ENCODE results near the gene GTPBP4. TPM values are rescaled to one million over a fixed set of nuclear protein-coding genes. Genes with fewer than 3 reads are reported as not detected.

The GTPBP4 gene
- total RNA-seq, 2 experiments from 2014 or later = 50.3 to 53.7 TPM

- no peaks in the 10 kb centered on the region for H3K4me1 ChIP-seq (ENCODE audit: insufficient read depth, low read length)
- Mint-ChIP-seq H3K9me3 (no peaks in the 10 kb centered on the region), H3K36me3 (ENCODE audit: low read depth) (no peaks in the 10 kb centered on the region), H3K4me3 (no peak overlapping the region), H3K4me1 (ENCODE audit: low read depth) (no peaks in the 10 kb centered on the region), H3K27ac (no peak overlapping the region), H3K27me3 (no peaks in the 10 kb centered on the region)
- H3K27me3 ChIP-seq (ENCODE audit: control insufficient read depth in 1 of 2, insufficient read depth in 2 of 2, low read length in 2 of 2) = no peaks in the 10 kb centered on the region
- intact Hi-C loops (cut with DNase I, micrococcal nuclease) = no loop called here
- ATAC-seq (ENCODE audit: poor library complexity) = no peak
- ChIA-PET CTCF (no interaction called here), POLR2A (interaction anchor here (0.9 kb wide), 1 partner anchor 22 kb away, joined by 3 read pairs; the partner anchor contains the start of gene IDI1)
- no peak for TF ChIP-seq CTCF (IDR thresholded peaks at IDR 0.05)
- H3K9me3 ChIP-seq (ENCODE audit: control insufficient read depth in 1 of 2, insufficient read depth in 1 of 2, low read length in 2 of 2) = no peaks in the 10 kb centered on the region
- no peak overlapping the region for H3K27ac ChIP-seq (ENCODE audit: low read depth in 1 of 2, low read length in 2 of 2)
- no peaks in the 10 kb centered on the region for H3K36me3 ChIP-seq (ENCODE audit: insufficient read depth, low read length)
- no peak for DNase-seq
- H3K4me3 ChIP-seq (ENCODE audit: low read length) = no peak overlapping the region
Measured at GRCh38 chr10:1026578-1026977, 38.3 kb downstream of the GTPBP4 start.

GRCh38 chr10:1029838-1030237, 41.6 kb downstream of the GTPBP4 start:
- POLR2A ChIA-PET = no interaction called here
- Histone ChIP-seq H3K4me1 (ENCODE audit: insufficient read depth, low read length) (no peaks in the 10 kb centered on the region), H3K36me3 (ENCODE audit: insufficient read depth, low read length) (no peaks in the 10 kb centered on the region), H3K27me3 (ENCODE audit: control insufficient read depth in 1 of 2, insufficient read depth in 2 of 2, low read length in 2 of 2) (no peaks in the 10 kb centered on the region), H3K4me3 (ENCODE audit: low read length) (no peak overlapping the region), H3K27ac (ENCODE audit: low read depth in 1 of 2, low read length in 2 of 2) (no peak overlapping the region), H3K9me3 (ENCODE audit: control insufficient read depth in 1 of 2, insufficient read depth in 1 of 2, low read length in 2 of 2) (no peaks in the 10 kb centered on the region)
- Mint-ChIP-seq H3K9me3 (no peaks in the 10 kb centered on the region), H3K4me1 (ENCODE audit: low read depth) (no peaks in the 10 kb centered on the region), H3K27me3 (no peaks in the 10 kb centered on the region), H3K36me3 (ENCODE audit: low read depth) (no peaks in the 10 kb centered on the region), H3K27ac (no peak overlapping the region), H3K4me3 (no peak overlapping the region)
- DNase-seq (no peak), ATAC-seq (ENCODE audit: poor library complexity) (no peak)
- intact Hi-C loops (cut with DNase I, micrococcal nuclease) = no loop called here
- CTCF ChIA-PET = no interaction called here
- TF ChIP-seq CTCF (IDR thresholded peaks at IDR 0.05) = no peak

DNA sequence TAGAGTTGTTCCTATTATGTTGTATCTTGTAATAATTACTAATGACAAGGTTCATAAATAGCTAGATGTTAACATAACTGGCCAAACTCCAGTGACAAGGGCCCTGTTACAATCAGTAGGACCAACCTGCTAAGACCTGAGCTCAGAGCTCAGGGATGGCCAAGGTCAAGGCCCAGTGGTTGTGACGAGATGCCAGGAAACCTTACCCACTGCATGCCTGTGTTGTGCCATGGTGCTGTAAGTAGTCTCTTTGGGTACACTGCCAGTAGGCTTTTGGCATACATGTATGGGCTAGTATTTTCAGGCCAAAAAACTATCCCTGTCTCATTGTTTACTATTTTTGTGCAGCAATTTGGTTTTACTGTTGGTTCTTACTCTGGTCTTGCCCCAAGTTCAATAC, 45.4 kb downstream of the GTPBP4 start:
- ChIA-PET CTCF (no interaction called here), POLR2A (no interaction called here)
- no peaks in the 10 kb centered on the region for H3K9me3 Mint-ChIP-seq
- H3K27ac Mint-ChIP-seq = no peak overlapping the region
- H3K4me1 ChIP-seq (ENCODE audit: insufficient read depth, low read length) = peaks cover 5% of the 10 kb centered on the region
- no peaks in the 10 kb centered on the region for H3K9me3 ChIP-seq (ENCODE audit: control insufficient read depth in 1 of 2, insufficient read depth in 1 of 2, low read length in 2 of 2)
- no peak overlapping the region for H3K4me3 Mint-ChIP-seq
- peaks cover 19% of the 10 kb centered on the region for H3K36me3 Mint-ChIP-seq (ENCODE audit: low read depth)
- peaks cover 12% of the 10 kb centered on the region for H3K36me3 ChIP-seq (ENCODE audit: insufficient read depth, low read length)
- H3K27me3 ChIP-seq (ENCODE audit: control insufficient read depth in 1 of 2, insufficient read depth in 2 of 2, low read length in 2 of 2) = no peaks in the 10 kb centered on the region
- H3K27me3 Mint-ChIP-seq = no peaks in the 10 kb centered on the region
- intact Hi-C loops (cut with DNase I, micrococcal nuclease) = no loop called here
- H3K4me3 ChIP-seq (ENCODE audit: low read length) = no peak overlapping the region
- ATAC-seq (ENCODE audit: poor library complexity) (no peak), DNase-seq (no peak)
- no peak overlapping the region for H3K27ac ChIP-seq (ENCODE audit: low read depth in 1 of 2, low read length in 2 of 2)
- no peak for TF ChIP-seq CTCF (IDR thresholded peaks at IDR 0.05)
- H3K4me1 Mint-ChIP-seq (ENCODE audit: low read depth) = no peaks in the 10 kb centered on the region

Data from CD4-positive, alpha-beta T cell (primary cell).